H7 (cell line): ENCODE data around the gene GABRR3. TPM values are rescaled to one million over a fixed set of nuclear protein-coding genes. Genes with fewer than 3 reads are reported as not detected.

ENCODE experiments used
- DNase-seq: peaks from one replicate; pipeline ENCODE4 v3.0.0; 2012
- H3K27me3 ChIP-seq: 2 replicates; pipeline ENCODE4 v1.6.0; 2011; ENCODE audit warnings: mild to moderate bottlenecking, low read length; ENCODE audit not compliant: control insufficient read depth, insufficient read depth
- H3K36me3 ChIP-seq: replicated peaks from 2 replicates; pipeline ENCODE4 v1.5.1; 2011; ENCODE audit warnings: low read length; ENCODE audit not compliant: control insufficient read depth, insufficient read depth
- H3K4me3 ChIP-seq: 2 replicates; pipeline ENCODE4 v1.5.1; 2011; ENCODE audit warnings: low read depth, mild to moderate bottlenecking, control low read depth, low read length, moderate library complexity; ENCODE audit not compliant: insufficient read depth
- total RNA-seq: library from RNA; depleted of rRNA; stranded (reverse); fragments of >200 nt; shearing (Covaris generic); gene quantifications from 2 replicates; pipeline ENCODE4 v1.2.3, GENCODE V29; 2014; rRNA removed

The GABRR3 gene
- not detected in 2 replicates for total RNA-seq

DNA sequence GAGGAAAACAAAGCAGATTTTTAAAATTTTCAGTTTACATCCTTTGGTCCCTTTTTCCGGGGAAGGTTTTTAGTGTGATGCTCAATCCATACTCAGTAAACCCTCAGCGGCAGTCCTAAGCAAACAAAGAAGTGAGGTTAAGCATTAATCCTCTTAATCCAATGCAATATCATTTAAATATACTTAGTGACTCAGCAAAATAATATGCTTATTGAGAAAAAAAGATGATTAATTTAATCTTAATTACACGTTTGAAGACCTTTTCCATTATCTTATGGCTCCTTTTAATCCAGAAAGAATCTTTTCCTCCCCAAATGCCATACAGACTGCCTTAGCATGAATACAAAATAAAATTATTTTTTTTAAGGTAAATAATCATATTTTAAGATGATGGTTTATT, at the start of gene GABRR3:
Gene GABRR3, minus strand, starts transcription at position 108 of the 400 bp plus-strand sequence. CDS start 328 bp downstream, outside the sequence.
- DNase-seq: no peak
- Histone ChIP-seq H3K36me3 (no peaks in the 10 kb centered on the region), H3K27me3 (no peaks in the 10 kb centered on the region), H3K4me3 (no peak within 1 kb of the TSS)

DNA sequence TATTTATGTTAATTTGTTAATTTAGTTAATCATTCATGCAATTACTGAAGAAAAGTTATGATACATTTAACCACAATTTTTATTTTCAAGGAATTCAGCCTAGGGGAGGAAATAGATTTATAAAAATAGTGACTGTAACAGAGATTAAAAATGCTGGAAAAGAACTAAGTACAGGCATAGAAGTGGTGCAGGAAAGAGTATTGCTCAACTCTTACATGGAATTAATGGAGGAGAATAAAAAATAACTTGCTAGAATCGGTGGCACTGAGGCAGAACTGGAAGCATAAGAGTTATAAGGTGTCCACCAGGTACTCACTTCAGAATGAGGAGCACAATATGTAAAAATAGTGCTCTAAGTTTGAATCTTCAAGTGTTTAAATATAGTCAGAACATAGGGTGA, 38.4 kb upstream of the GABRR3 start:
- DNase-seq: no peak
- Histone ChIP-seq H3K4me3 (no peak overlapping the region), H3K36me3 (no peaks in the 10 kb centered on the region), H3K27me3 (no peaks in the 10 kb centered on the region)

DNA sequence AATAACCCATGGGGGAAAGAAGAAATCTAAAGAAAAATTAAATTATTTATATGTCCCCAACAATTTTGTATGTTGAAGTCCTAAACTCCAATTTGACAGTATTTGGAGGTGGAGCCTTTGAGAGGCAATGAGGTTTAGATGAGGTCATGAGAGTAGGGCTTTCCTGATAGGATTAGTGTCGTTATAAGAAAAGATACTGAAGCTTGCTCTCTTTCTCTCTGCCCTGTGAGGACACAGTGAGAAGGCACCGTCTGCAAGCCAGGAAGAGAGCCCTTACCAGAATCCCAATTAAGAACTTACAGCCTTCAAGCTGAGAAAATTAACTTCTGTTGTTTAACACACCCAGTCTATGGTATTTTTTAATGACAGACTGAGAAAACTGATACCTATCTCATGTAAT, 35.7 kb upstream of the GABRR3 start:
- Histone ChIP-seq H3K4me3 (no peak overlapping the region), H3K27me3 (no peaks in the 10 kb centered on the region), H3K36me3 (no peaks in the 10 kb centered on the region)
- no peak for DNase-seq

DNA sequence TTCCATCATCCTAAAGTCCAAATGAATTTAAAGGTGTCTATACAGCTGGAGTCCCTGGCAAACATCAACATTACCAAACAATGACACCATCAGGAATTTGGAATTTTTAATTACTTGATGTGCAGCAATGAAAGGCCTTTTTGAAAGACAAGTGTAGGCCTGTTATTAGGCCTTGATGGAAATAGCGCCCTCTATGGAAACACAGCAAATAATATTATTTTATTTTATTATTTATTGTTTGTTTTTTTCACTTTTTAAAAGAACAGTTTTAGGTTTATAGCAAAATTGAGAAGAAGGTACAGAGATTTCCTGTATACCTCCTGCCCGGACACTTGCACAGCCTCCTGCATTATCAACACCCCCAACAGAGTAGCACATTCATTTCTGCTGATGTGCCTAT, 33.7 kb upstream of the GABRR3 start:
- H3K27me3 ChIP-seq: no peaks in the 10 kb centered on the region
- H3K4me3 ChIP-seq: no peak overlapping the region
- H3K36me3 ChIP-seq: no peaks in the 10 kb centered on the region
- no peak for DNase-seq

DNA sequence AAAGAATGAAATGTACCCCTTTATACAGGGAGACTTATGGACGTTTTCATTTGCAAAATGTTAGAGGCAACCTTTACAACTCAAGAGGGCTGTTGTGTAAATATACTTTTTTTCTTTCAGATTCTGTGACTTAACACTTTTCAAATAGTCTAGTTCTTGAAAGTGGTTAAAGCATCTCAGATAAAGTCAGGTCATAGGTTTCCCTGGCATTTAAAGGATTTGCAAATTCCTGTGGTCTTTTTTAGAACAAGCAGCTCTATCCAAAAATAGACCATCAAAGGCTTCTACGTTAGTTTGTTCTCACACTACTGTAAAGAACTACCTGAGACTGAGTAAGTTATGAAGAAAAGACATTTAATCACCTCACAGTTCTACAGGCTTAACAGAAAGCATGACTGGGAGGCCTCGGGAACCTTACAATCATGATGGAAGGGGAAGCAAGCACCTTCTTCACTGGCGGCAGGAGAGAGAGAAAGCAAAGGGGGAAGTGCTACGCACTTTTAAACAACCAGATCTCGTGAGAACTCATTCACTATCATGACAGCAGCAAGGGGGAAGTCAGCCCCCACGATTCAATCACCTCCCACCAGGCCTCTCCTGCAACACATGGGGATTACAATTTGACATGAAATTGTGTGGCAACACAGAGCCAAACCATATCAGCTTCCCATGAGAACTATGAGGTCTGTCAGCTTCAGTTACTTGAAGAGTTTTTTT, 23.3 kb upstream of the GABRR3 start:
- H3K4me3 ChIP-seq: no peak overlapping the region
- no peaks in the 10 kb centered on the region for H3K27me3 ChIP-seq
- no peak for DNase-seq
- no peaks in the 10 kb centered on the region for H3K36me3 ChIP-seq

DNA sequence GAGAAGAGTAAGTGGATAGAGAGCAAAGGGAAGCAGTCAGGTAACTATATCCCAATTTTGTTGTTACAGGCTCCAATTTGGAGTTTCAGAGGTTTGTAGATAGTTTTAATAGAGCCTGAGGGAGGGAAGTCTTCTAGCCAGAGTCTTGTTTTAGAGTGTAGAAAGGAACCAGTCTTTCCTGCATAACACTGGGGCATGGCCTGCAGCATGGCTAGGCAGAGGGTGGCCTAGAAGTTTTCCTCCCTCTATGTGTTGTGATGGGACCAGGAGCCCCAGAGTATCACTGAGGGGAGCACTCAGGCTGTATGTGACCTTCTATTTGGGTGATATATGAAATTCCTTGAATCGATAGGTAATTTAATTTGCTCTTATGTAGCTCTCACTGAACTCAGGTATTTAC, 22.5 kb upstream of the GABRR3 start:
- Histone ChIP-seq H3K4me3 (no peak overlapping the region), H3K36me3 (no peaks in the 10 kb centered on the region), H3K27me3 (no peaks in the 10 kb centered on the region)
- no peak for DNase-seq

DNA sequence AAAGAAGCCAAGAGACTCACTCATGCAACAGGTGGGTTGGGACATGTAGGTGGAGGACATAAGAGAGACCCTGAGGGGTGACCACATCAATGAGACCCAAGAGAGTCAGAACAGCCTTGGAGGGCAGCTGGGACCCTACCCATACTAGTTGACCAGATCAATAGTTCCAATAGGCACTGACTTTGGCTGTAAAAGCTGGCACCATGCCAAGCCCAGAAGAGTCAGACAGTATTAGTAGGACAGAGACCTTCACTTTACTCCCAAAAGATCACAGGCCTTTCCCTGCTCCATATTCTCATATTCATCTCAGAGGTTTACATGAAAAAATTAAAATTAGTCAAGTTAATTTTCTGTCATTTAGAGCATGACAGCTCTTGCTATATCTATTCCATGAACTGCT, 20.9 kb upstream of the GABRR3 start:
- H3K4me3 ChIP-seq: no peak overlapping the region

DNA sequence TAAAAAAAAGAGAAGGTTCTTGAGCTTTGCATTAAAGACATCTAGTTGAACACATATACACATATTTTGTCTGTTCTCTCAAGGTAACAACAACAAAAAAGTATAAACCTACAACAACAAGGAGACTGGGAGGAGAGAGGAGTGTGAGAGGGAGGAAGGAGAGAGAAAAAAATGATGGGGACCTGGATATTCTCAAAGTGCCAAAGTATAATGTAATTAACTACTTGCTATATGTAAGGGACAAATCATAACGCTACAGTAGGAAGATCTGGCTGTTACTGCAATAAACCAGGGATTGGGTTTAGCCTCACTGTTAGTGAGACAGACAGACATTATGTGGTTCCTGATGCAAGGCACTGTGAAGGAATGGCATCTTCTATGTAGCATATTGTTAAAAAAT, 14.2 kb upstream of the GABRR3 start:
- H3K36me3 ChIP-seq: no peaks in the 10 kb centered on the region
- DNase-seq: no peak
- H3K4me3 ChIP-seq: no peak overlapping the region
- H3K27me3 ChIP-seq: no peaks in the 10 kb centered on the region

More for the DNA sequence above, 20.9 kb upstream of the GABRR3 start:
- DNase-seq: no peak
- no peaks in the 10 kb centered on the region for H3K27me3 ChIP-seq
- H3K36me3 ChIP-seq: no peaks in the 10 kb centered on the region

DNA sequence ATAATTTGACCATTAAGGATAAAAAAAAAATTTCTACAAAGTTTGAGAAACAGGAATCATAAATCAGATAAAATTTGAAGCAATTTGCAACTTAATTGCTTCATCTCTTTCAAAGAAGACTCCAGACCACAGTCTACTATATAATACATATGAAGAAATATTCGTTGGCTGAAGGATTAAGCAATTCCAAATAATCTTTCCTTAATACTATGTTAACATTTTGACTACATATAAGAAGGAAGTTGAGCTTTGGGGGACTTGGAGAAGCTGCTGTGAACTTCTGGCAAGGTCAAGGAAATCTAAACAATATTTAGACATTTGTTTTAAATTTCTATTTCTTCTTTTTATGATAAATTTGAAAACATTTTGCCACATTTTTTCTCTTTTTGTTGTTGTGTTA, 13.5 kb upstream of the GABRR3 start:
- Histone ChIP-seq H3K4me3 (no peak overlapping the region), H3K27me3 (no peaks in the 10 kb centered on the region), H3K36me3 (no peaks in the 10 kb centered on the region)
- no peak for DNase-seq

DNA sequence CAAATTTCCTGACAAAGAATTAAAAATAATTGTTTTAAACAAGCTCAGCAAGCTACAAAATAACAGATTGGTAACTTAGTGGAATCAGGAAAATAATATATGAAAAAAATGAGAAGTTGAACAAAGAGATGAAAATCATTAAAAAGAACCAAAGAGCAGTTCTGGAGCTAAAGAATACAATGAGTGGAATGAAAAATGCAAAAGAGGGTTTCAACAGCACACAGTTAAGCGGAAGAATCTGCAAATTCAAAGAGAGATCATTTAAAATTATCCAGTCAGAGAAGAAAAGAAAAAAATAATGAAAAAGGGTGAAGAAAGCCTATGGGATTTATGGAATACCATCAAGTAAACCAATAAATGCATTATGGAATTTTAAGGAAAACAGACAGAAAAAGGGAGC, 6.2 kb upstream of the GABRR3 start:
- Histone ChIP-seq H3K27me3 (no peaks in the 10 kb centered on the region), H3K36me3 (no peaks in the 10 kb centered on the region), H3K4me3 (no peak overlapping the region)
- no peak for DNase-seq

DNA sequence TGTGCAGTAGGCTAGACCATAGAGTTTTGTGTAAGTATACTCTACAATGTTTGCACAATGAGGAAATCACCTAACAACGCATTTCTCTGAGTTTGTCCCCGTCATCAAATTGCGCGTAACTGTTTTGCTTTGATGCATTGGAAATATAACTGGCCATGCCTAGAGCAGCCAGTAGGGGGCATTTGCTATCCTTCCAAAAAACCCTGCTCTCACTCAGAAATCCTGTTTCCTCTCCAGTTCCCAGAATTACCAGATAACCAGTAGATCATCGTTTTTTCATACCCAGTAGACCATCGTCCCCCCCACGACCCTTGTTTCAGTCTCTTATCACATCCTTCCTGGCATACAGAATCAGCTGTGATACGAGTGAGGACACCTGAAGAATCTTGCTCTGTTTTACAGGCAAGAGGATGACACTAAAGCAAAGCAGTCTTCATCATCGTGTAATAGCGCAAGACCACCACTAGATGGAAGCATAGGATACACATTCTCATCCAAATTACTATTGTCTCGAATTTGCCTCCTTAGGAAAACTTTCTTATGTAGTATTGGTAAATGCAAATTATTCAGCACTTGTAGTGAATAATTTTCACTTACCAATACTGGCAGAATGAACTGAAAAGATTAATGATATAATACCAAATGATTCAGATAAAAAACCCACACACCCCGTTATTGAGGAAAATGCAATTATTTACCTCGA, 4.4 kb upstream of the GABRR3 start:
- Histone ChIP-seq H3K36me3 (no peaks in the 10 kb centered on the region), H3K4me3 (peak overlapping the region; percentile 28; the same call in 1 of the 2 replicates), H3K27me3 (no peaks in the 10 kb centered on the region)
- DNase-seq: peak; percentile 16

DNA sequence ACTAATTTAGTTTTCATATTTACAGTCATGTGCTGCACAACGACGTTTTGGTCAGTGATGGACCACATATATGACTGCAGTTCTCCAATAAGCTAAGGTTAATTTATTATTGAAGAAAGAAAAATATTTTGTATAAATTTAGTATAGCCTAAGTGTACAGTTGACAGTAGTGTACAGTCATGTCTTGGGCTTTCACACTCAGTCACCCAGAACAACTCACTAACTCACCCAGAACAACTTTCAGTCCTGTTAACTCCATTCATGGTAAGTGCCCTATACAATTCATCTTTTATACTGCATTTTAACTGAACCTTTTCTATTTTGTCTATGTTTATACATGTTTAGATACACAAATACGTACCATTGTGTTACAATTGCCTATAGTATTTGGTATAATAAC, 3.8 kb upstream of the GABRR3 start:
- no peak overlapping the region for H3K4me3 ChIP-seq
- DNase-seq: no peak
- no peaks in the 10 kb centered on the region for H3K36me3 ChIP-seq
- no peaks in the 10 kb centered on the region for H3K27me3 ChIP-seq

DNA sequence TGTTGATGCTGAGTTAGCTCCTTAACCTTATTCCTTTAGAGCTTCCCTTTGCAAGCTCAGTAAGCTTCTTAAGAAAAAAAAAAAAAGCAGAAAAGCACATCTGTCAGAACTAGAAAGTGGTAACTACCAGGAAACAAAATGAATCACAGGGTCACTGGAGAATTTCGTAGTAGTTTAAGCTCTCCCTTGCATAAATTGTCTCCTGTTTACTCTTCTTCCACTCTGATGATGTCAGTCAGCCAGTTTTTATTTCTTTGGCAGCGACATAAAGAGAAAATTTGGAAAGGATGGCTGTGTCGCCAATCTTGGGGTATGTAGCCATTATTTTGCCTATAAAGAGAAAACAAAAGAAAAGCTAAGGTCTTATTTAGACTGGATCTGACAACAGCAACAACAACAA, 3.2 kb upstream of the GABRR3 start:
- DNase-seq: no peak
- Histone ChIP-seq H3K36me3 (no peaks in the 10 kb centered on the region), H3K4me3 (no peak overlapping the region), H3K27me3 (no peaks in the 10 kb centered on the region)

DNA sequence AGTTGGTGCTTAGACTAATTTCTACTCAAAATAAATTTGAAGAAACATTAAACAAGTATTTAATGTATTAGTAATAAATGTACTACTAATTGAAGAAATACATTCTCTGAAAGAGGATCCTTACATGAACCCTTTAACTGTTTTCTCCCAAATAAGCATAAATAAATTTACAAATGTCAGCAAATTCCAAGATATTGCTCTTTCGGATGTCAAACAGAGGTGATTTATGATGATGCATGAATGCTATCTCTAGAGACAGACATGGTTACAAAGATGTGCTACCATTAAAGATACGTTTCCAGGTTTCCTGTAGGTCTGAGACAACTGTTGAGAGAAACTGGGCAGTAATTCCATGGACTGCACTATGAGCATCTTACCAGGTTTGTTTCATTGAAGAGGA, 629 bp downstream of the GABRR3 start:
- DNase-seq: no peak

DNA sequence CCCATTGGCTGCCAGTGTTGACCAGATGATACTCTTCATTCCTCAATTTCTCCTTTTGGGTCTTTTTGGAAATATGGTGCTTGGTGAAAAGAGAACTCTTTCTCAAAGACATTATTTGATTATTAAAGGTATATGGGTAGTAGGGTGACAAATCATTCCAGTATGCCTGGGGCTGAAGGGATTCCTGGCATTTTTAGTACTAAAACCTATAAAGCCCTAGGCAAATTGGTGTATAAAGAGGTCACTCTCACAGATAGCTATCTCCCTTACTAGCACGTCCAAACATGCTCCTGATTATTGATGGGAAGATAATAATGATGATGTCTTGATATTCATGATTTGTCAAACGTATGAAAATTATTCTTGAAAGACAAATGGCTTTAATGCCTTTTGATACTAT, 1.1 kb downstream of the GABRR3 start:
- H3K4me3 ChIP-seq: no peak overlapping the region
- no peaks in the 10 kb centered on the region for H3K36me3 ChIP-seq
- no peak for DNase-seq
- H3K27me3 ChIP-seq: no peaks in the 10 kb centered on the region

More for the DNA sequence above, 629 bp downstream of the GABRR3 start:
- no peaks in the 10 kb centered on the region for H3K27me3 ChIP-seq
- no peaks in the 10 kb centered on the region for H3K36me3 ChIP-seq
- H3K4me3 ChIP-seq: no peak overlapping the region
